CD8-positive, alpha-beta memory T cell (primary cell): ENCODE measurements around the gene CHKB. TPM values are rescaled to one million over a fixed set of nuclear protein-coding genes. Genes with fewer than 3 reads are reported as not detected.

Experiments
- polyA plus RNA-seq: library from polyadenylated mRNA; unstranded; fragments of 300-500 nt; fragmentation: Illumina TruSeq; gene quantifications from one replicate; pipeline ENCODE4 v1.2.3, GENCODE V29; 2021
- total RNA-seq, 2 experiments: library from RNA; stranded (reverse); gene quantifications; one replicate each; pipeline ENCODE4 v1.2.3, GENCODE V29; 2021

Gene CHKB
- total and polyA plus RNA-seq, 3 experiments from 2014 or later, result 33.3 to 76.1 (median 72.1) TPM

Other genes starting within 250 kb of the CHKB start
- gene PPP6R2, start 239.5 kb downstream of the CHKB start, total RNA-seq, result 10 to 100 TPM; 49.7 to 55.9 TPM
- 34.2 TPM for gene PPP6R2, start 239.5 kb downstream of the CHKB start, polyA plus RNA-seq
- 100 to 1,000 TPM; 144 to 150 TPM for gene SBF1, start 107.8 kb downstream of the CHKB start, total RNA-seq
- 43.8 TPM for gene SBF1, start 107.8 kb downstream of the CHKB start, polyA plus RNA-seq
- 1 to 10 TPM; 3.4 to 3.5 TPM for gene ADM2, start 101.3 kb downstream of the CHKB start, total RNA-seq
- 0.24 TPM for gene ADM2, start 101.3 kb downstream of the CHKB start, polyA plus RNA-seq
- gene MIOX, start 96.0 kb downstream of the CHKB start, total RNA-seq, result under 1 TPM in 1 of 2 experiments, not detected in 1; 0.31 TPM
- not detected for gene MIOX, start 96.0 kb downstream of the CHKB start, polyA plus RNA-seq
- gene LMF2, start 75.1 kb downstream of the CHKB start, total RNA-seq, result 10 to 100 TPM; 88.6 to 89.4 TPM
- gene LMF2, start 75.1 kb downstream of the CHKB start, polyA plus RNA-seq, result 33.6 TPM
- gene NCAPH2, start 74.6 kb downstream of the CHKB start, total RNA-seq, result 100 to 1,000 TPM; 155 to 165 TPM
- gene NCAPH2, start 74.6 kb downstream of the CHKB start, polyA plus RNA-seq, result 36.5 TPM
- gene SCO2, start 57.3 kb downstream of the CHKB start, total RNA-seq, result 1 to 10 TPM; 2.4 to 3.5 TPM
- 6.5 TPM for gene SCO2, start 57.3 kb downstream of the CHKB start, polyA plus RNA-seq
- 10 to 100 TPM; 86.1 to 93.6 TPM for gene TYMP, start 52.8 kb downstream of the CHKB start, total RNA-seq
- gene TYMP, start 52.8 kb downstream of the CHKB start, polyA plus RNA-seq, result 17.5 TPM
- 1 to 10 TPM; 5.1 to 6.2 TPM for gene KLHDC7B, start 37.0 kb downstream of the CHKB start, total RNA-seq
- 8.1 TPM for gene KLHDC7B, start 37.0 kb downstream of the CHKB start, polyA plus RNA-seq
- gene SYCE3, start 19.9 kb downstream of the CHKB start, total RNA-seq, result not detected
- not detected for gene SYCE3, start 19.9 kb downstream of the CHKB start, polyA plus RNA-seq
- gene CPT1B, start 4.4 kb downstream of the CHKB start, total RNA-seq, result 10 to 100 TPM; 43.6 to 45.0 TPM
- 0.40 TPM for gene CPT1B, start 4.4 kb downstream of the CHKB start, polyA plus RNA-seq
- under 1 TPM; 0.20 to 0.28 TPM for gene MAPK8IP2, start 17.9 kb upstream of the CHKB start, total RNA-seq
- gene MAPK8IP2, start 17.9 kb upstream of the CHKB start, polyA plus RNA-seq, result not detected
- 10 to 100 TPM; 23.6 to 25.3 TPM for gene ARSA, start 45.3 kb upstream of the CHKB start, total RNA-seq
- gene ARSA, start 45.3 kb upstream of the CHKB start, polyA plus RNA-seq, result 10.6 TPM
- gene SHANK3, start 90.0 kb upstream of the CHKB start, total RNA-seq, result under 1 TPM; 0.07 TPM
- not detected for gene SHANK3, start 90.0 kb upstream of the CHKB start, polyA plus RNA-seq
- gene ACR, start 155.4 kb upstream of the CHKB start, total RNA-seq, result not detected
- not detected for gene ACR, start 155.4 kb upstream of the CHKB start, polyA plus RNA-seq
- 10 to 100 TPM; 35.6 to 36.2 TPM for gene RABL2B, start 200.8 kb upstream of the CHKB start, total RNA-seq
- gene RABL2B, start 200.8 kb upstream of the CHKB start, polyA plus RNA-seq, result 28.9 TPM